K562 (cell line): ENCODE data around the gene WDR5B. TPM values are rescaled to one million over a fixed set of nuclear protein-coding genes. Genes with fewer than 3 reads are reported as not detected.

Experiments used
- ATAC-seq: fragments of 200-7000 bp; cut with Tn5 transposase; 3 replicates; pipeline ENCODE4 v1.9.1; 2020; ENCODE audit warnings: moderate library complexity
- BruUV-seq: library from RNA; stranded (reverse); fragments of 400-500 nt; replicated peaks from 2 replicates; lab custom pipeline; 2021; lab: Mats Ljungman, UMichigan
- CTCF ChIA-PET: fragments of 300-600 bp; formaldehyde crosslinking; extraction: SDS; loops from one replicate; lab custom pipeline; 2021; ENCODE audit warnings: low intra/inter-chr PET ratio; lab: Yijun Ruan, JAX
- POLR2A ChIA-PET: fragments of 300-600, 350-650 bp; sonication (Branson Sonifier 250); formaldehyde crosslinking; extraction: SDS; loops from one replicate; lab custom pipeline; 2021; ENCODE audit warnings: antibody characterized with exemption, inconsistent platforms; lab: Yijun Ruan, JAX
- DNase-seq, 4 experiments: peaks; one replicate each; pipeline versions ENCODE4 v3.0.0 to v3.0.0-alpha.2; 2011 to 2018; ENCODE audit warnings: low spot score in 3 of 4, mixed read lengths in 3 of 4; ENCODE audit errors: extremely low read depth in 1 of 4
- FAIRE-seq: peaks from 2 replicates; lab custom pipeline; 2011; peaks lifted over from hg19 to GRCh38; lab: Jason Lieb, UNC
- H2AFZ ChIP-seq: 2 replicates; pipeline ENCODE4 v1.6.0; 2011; ENCODE audit warnings: low read depth, low read length, control low read depth, inconsistent platforms
- H3K27ac ChIP-seq: fragments of 200-600 bp; 3 replicates; pipeline ENCODE4 v1.8.0; 2011; ENCODE audit warnings: low read depth, mild to moderate bottlenecking, control low read depth, inconsistent platforms, low read length, moderate library complexity, mixed read lengths; ENCODE audit errors: extremely low read depth
- H3K27me3 ChIP-seq, 2 experiments: fragments of 300-600 bp in 1 of 2; 2 replicates in 1 of 2; 3 replicates in 1 of 2; pipeline versions ENCODE4 v1.6.0 to v1.8.0; 2011; ENCODE audit warnings: inconsistent platforms in 2 of 2, low read length in 2 of 2, mild to moderate bottlenecking in 1 of 2, mixed read lengths in 1 of 2, moderate library complexity in 1 of 2; ENCODE audit not compliant: control insufficient read depth in 2 of 2, insufficient read depth in 2 of 2
- H3K36me3 ChIP-seq: fragments of 300-600 bp; 3 replicates; pipeline ENCODE4 v1.8.0; 2011; ENCODE audit warnings: mild to moderate bottlenecking, low read length, inconsistent platforms; ENCODE audit not compliant: control insufficient read depth, insufficient read depth
- H3K4me1 ChIP-seq, 2 experiments: fragments of 200-600 bp in 1 of 2; replicated peaks in 1 of 2; 2 replicates in 1 of 2; 3 replicates in 1 of 2; pipeline versions ENCODE4 v1.5.1 to v1.8.0; 2011; ENCODE audit warnings: inconsistent platforms in 2 of 2, low read length in 2 of 2, mild to moderate bottlenecking in 1 of 2, mixed read lengths in 1 of 2, moderate library complexity in 1 of 2; ENCODE audit not compliant: control insufficient read depth in 2 of 2, insufficient read depth in 2 of 2
- H3K4me2 ChIP-seq: 2 replicates; pipeline ENCODE4 v1.6.1; 2011; ENCODE audit warnings: low read length, control low read depth, inconsistent platforms, mixed read lengths; ENCODE audit not compliant: insufficient read depth
- H3K4me3 ChIP-seq: fragments of 200-600 bp; sonication (generic), shearing (Covaris generic); 2 replicates; pipeline ENCODE4 v1.5.1; 2016; ENCODE audit warnings: control low read depth, inconsistent platforms
- H3K79me2 ChIP-seq: fragments of 200-600 bp; 3 replicates; pipeline ENCODE4 v1.8.0; 2011; ENCODE audit warnings: low read length, inconsistent platforms; ENCODE audit not compliant: control insufficient read depth, insufficient read depth
- H3K9ac ChIP-seq, 2 experiments: 2 replicates each; pipeline versions ENCODE4 v1.6.0 to v1.6.1; 2011; ENCODE audit warnings: low read depth in 2 of 2, low read length in 2 of 2, control low read depth in 1 of 2, inconsistent platforms in 1 of 2, mild to moderate bottlenecking in 1 of 2, mixed read lengths in 1 of 2; ENCODE audit not compliant: insufficient read depth in 1 of 2
- H3K9me1 ChIP-seq: one replicate; pipeline ENCODE4 v1.6.0; 2011; ENCODE audit warnings: inconsistent platforms, mild to moderate bottlenecking, low read length, moderate library complexity; ENCODE audit not compliant: control insufficient read depth, insufficient read depth
- H3K9me3 ChIP-seq: replicated peaks from 2 replicates; pipeline ENCODE4 v1.5.1; 2011; ENCODE audit warnings: low read depth, low read length, inconsistent platforms; ENCODE audit not compliant: control insufficient read depth, insufficient read depth
- H4K20me1 ChIP-seq: replicated peaks from 2 replicates; pipeline ENCODE4 v1.6.1; 2011; ENCODE audit warnings: low read length, inconsistent platforms, mixed read lengths; ENCODE audit not compliant: control insufficient read depth, insufficient read depth
- ARID3A ChIP-seq: IDR thresholded peaks from 2 replicates; pipeline ENCODE4 v1.6.1; 2012; ENCODE audit warnings: low read depth, low read length, improper control_type of control experiment, borderline replicate concordance
- ATF3 ChIP-seq, 2 experiments: fragments of 450-650 bp in 1 of 2; sonication (generic) in 1 of 2; formaldehyde crosslinking in 1 of 2; IDR thresholded peaks in 1 of 2; conservative IDR thresholded peaks in 1 of 2; 2 replicates each; pipeline versions ENCODE4 v1.6.1 to v1.8.1; 2016 to 2023; ENCODE audit warnings: mild to moderate bottlenecking in 2 of 2, moderate library complexity in 2 of 2, inconsistent platforms in 1 of 2, missing genetic modification reagents in 1 of 2
- CEBPG ChIP-seq, 3 experiments: fragments of 200-800 bp in 1 of 3; sonication (Bioruptor generic) in 1 of 3; sonication (generic) in 1 of 3; formaldehyde crosslinking in 1 of 3; IDR thresholded peaks in 2 of 3; conservative IDR thresholded peaks in 1 of 3; 2 replicates each; pipeline versions ENCODE4 v1.6.1 to v1.8.0; 2016 to 2022; ENCODE audit warnings: missing compliant biosample characterization in 2 of 3, missing genetic modification characterization in 2 of 3, mild to moderate bottlenecking in 1 of 3, missing genetic modification reagents in 1 of 3
- E2F1 ChIP-seq: sonication (generic); formaldehyde crosslinking; IDR thresholded peaks from 2 replicates; pipeline ENCODE4 v1.8.1; 2023; ENCODE audit warnings: mild to moderate bottlenecking, missing genetic modification reagents, moderate library complexity
- ETV6 ChIP-seq, 3 experiments: fragments of 150-350 bp in 1 of 3; sonication (generic) in 1 of 3; formaldehyde crosslinking in 1 of 3; IDR thresholded peaks; 2 replicates each; pipeline versions ENCODE4 v1.6.1 to v1.8.0; 2014 to 2022; ENCODE audit warnings: borderline replicate concordance in 2 of 3, low read depth in 2 of 3, antibody characterized with exemption in 1 of 3, low read length in 1 of 3, mild to moderate bottlenecking in 1 of 3, missing genetic modification reagents in 1 of 3
- FOSL1 ChIP-seq: fragments of 200-800 bp; sonication (Bioruptor generic); conservative IDR thresholded peaks from 2 replicates; pipeline ENCODE4 v1.6.1; 2016; ENCODE audit warnings: missing genetic modification characterization, missing compliant biosample characterization
- GTF3C2 ChIP-seq: IDR thresholded peaks from 3 replicates; pipeline ENCODE4 v1.6.1; 2011; ENCODE audit warnings: borderline replicate concordance, mild to moderate bottlenecking, moderate library complexity; ENCODE audit not compliant: insufficient read length; ENCODE audit errors: extremely low read depth
- MECOM ChIP-seq: fragments of 250-450 bp; sonication (Bioruptor Pico); IDR thresholded peaks from 2 replicates; pipeline ENCODE4 v1.8.0; 2022; ENCODE audit warnings: inconsistent platforms
- TCF3 ChIP-seq: sonication (generic); formaldehyde crosslinking; IDR thresholded peaks from 2 replicates; pipeline ENCODE4 v1.4.0; 2020; ENCODE audit warnings: mild to moderate bottlenecking, missing genetic modification reagents
- ZFPM2 ChIP-seq: fragments of 250-450 bp; sonication (Bioruptor Pico); IDR thresholded peaks from 2 replicates; pipeline ENCODE4 v1.5.1; 2022; ENCODE audit warnings: mild to moderate bottlenecking
- WGBS: fragments of 100-300 bp; shearing (Covaris generic); methylation state at CpG from one replicate; pipeline ENCODE4 v1.1.6; 2016; ENCODE audit warnings: low coverage, mixed read lengths; ENCODE audit not compliant: insufficient coverage; ENCODE audit errors: missing lambda C conversion rate; 5-methylcytosine and 5-hydroxymethylcytosine counted together
- in situ Hi-C: fragments of 300-500 bp; cut with MboI; formaldehyde crosslinking; loops from 4 replicates; pipeline ENCODE4 v1.15.0; 2018; ENCODE audit warnings: inconsistent platforms, mixed read lengths
- intact Hi-C: fragments of 100-400 bp; cut with micrococcal nuclease; formaldehyde crosslinking; loops from 2 replicates; pipeline ENCODE4 v1.14.2; 2022
- polyA plus RNA-seq, 8 experiments: library from polyadenylated mRNA; depleted of rRNA in 4 of 8; stranded (reverse) in 5 of 8; unstranded in 3 of 8; fragments of >200 nt; fragmentation: Nextera tagmentation in 2 of 8; fragmentation: Illumina TruSeq in 1 of 8; extraction: Ambion mirVana in 2 of 8; extraction: Trizol in 1 of 8; gene quantifications; 2 replicates each; pipeline versions ENCODE4 v1.2.1 to v1.2.3, GENCODE V29; 2011 to 2014; ENCODE audit warnings: inconsistent platforms in 1 of 8, missing spikeins in 1 of 8
- total RNA-seq, 7 experiments: library from RNA; depleted of rRNA in 6 of 7; stranded (reverse); fragments of >200 nt in 6 of 7; fragmentation: Illumina TruSeq in 2 of 7; extraction: Trizol in 2 of 7; gene quantifications; 2 replicates each; pipeline versions ENCODE4 v1.2.1 to v1.2.3, GENCODE V29; 2011 to 2021; ENCODE audit warnings: low replicate concordance in 1 of 7

Gene WDR5B
- total and polyA plus RNA-seq, 9 of the 15 experiments (the other 6 are each of a cell fraction or from before 2014, with no cell fraction given), result 2.8 to 10.1 (median 4.2) TPM

- no peak for TF ChIP-seq MECOM (CRISPR knock-in tag)
- no peak for TF ChIP-seq ARID3A
- TF ChIP-seq GTF3C2, result no peak
- TF ChIP-seq E2F1 (CRISPR knock-in tag), result no peak
- no peak for TF ChIP-seq ETV6 (IDR thresholded peaks at IDR 0.05; ENCODE audit: borderline replicate concordance in 1 of 2, low read depth in 2 of 2, low read length in 1 of 2)
- no peak for TF ChIP-seq ETV6 (CRISPR knock-in tag; IDR thresholded peaks at IDR 0.05; ENCODE audit: borderline replicate concordance)
- no peak for TF ChIP-seq CEBPG (CRISPR knock-in tag; IDR thresholded peaks at IDR 0.05)
- TF ChIP-seq CEBPG (tag; conservative IDR thresholded peaks at IDR 0.05 in 1 of 2, IDR thresholded peaks at IDR 0.05 in 1 of 2), result peak in 1 of 2 experiments; percentile 80; a peak in 2 of 4 replicates
- no peak for TF ChIP-seq TCF3 (CRISPR knock-in tag)
- TF ChIP-seq FOSL1, result peak; percentile 59
- TF ChIP-seq ZFPM2, result no peak
- peak; percentile 62 for TF ChIP-seq ATF3 (IDR thresholded peaks at IDR 0.05)
- no peak for TF ChIP-seq ATF3 (CRISPR knock-in tag; conservative IDR thresholded peaks at IDR 0.05)
- TF ChIP-seq, all 486 proteins: peak for 3
- BruUV-seq, result no TSS peak
- intact Hi-C loops, result no loop called here
- ChIA-PET POLR2A (no interaction called here), CTCF (no interaction called here)
- Histone ChIP-seq H3K4me1 (no peaks in the 10 kb centered on the region; a peak in 3 of 5 replicates), H3K79me2 (peaks cover 24% of the 10 kb centered on the region), H3K4me3 (no peak overlapping the region), H3K27me3 (no peaks in the 10 kb centered on the region), H3K27ac (no peak overlapping the region), H3K36me3 (peaks cover 73% of the 10 kb centered on the region; the same call in 2 of the 3 replicates), H3K9ac (no peak overlapping the region), H3K9me1 (no peaks in the 10 kb centered on the region), H3K9me3 (no peaks in the 10 kb centered on the region), H3K4me2 (no peak overlapping the region), H2AFZ (no peak overlapping the region), H4K20me1 (no peaks in the 10 kb centered on the region; the same call in 1 of the 2 replicates)
- in situ Hi-C loops, result no loop called here
- DNase-seq (no peak), ATAC-seq (peak; percentile 23; the same call in 1 of the 3 replicates), FAIRE-seq (no peak)
- 72% methylated on average over 6 of the region's 6 CpGs for WGBS
Measured at GRCh38 chr3:122410639-122411038, 5.2 kb downstream of the WDR5B start.
